Activated gamma-delta T cell treated with anti-CD3 and anti-CD28 coated beads, Interleukin-2, amount 50 U/mL, for 16 hours (primary cell): Measurements from ENCODE around the gene PCDHA7.
"Not testable (repeated sequence)": the region's sequence is repeated elsewhere in the genome, so short reads cannot be mapped to it uniquely, and the experiment has no call there.

Experiments used
- DNase-seq: peaks from one replicate; pipeline ENCODE4 v3.0.0-alpha.2; 2020; ENCODE audit warnings: low read depth

The PCDHA7 gene

GRCh38 chr5:140833993-140834392 lies at the start of gene PCDHA7:
PCDHA7 (plus strand) TSS chr5:140834269; CDS start chr5:140834384, 115 bp downstream.
- no peak for DNase-seq

GRCh38 chr5:140785905-140786686 lies 48.0 kb upstream of the PCDHA7 start, which contains the start of gene PCDHA1:
PCDHA1 (plus strand) TSS chr5:140786140.
- DNase-seq, result no peak

GRCh38 chr5:140787422-140787821 lies 46.6 kb upstream of the PCDHA7 start:
- DNase-seq, result not testable (repeated sequence)

- not testable (repeated sequence) for DNase-seq
Observed at GRCh38 chr5:140787849-140788504, 46.1 kb upstream of the PCDHA7 start.

GRCh38 chr5:140791089-140791488 lies 43.0 kb upstream of the PCDHA7 start:
- no peak for DNase-seq

- no peak for DNase-seq
Observed at GRCh38 chr5:140794595-140795258, 39.3 kb upstream of the PCDHA7 start, which contains the start of gene PCDHA2. PCDHA2 (plus strand) TSS chr5:140794852.

GRCh38 chr5:140795259-140795641 lies 38.8 kb upstream of the PCDHA7 start:
- no peak for DNase-seq

GRCh38 chr5:140796072-140796717 lies 37.9 kb upstream of the PCDHA7 start:
- not testable (repeated sequence) for DNase-seq

- DNase-seq, result no peak
Observed at GRCh38 chr5:140796718-140797095, 37.4 kb upstream of the PCDHA7 start.

GRCh38 chr5:140800816-140801493 lies 33.1 kb upstream of the PCDHA7 start, which contains the start of gene PCDHA3:
PCDHA3 (plus strand) TSS chr5:140801057.
- no peak for DNase-seq

GRCh38 chr5:140801494-140801841 lies 32.6 kb upstream of the PCDHA7 start:
- no peak for DNase-seq

- DNase-seq, result not testable (repeated sequence)
Observed at GRCh38 chr5:140802381-140802780, 31.7 kb upstream of the PCDHA7 start.

GRCh38 chr5:140802781-140803271 lies 31.2 kb upstream of the PCDHA7 start:
- DNase-seq, result no peak

- no peak for DNase-seq
Observed at GRCh38 chr5:140806834-140807775, 27.0 kb upstream of the PCDHA7 start, which contains the start of gene PCDHA4. PCDHA4 (plus strand) TSS chr5:140807068.

- DNase-seq, result not testable (repeated sequence)
Observed at GRCh38 chr5:140808241-140808888, 25.7 kb upstream of the PCDHA7 start.

- DNase-seq, result no peak
Observed at GRCh38 chr5:140808889-140809291, 25.2 kb upstream of the PCDHA7 start.

- no peak for DNase-seq
Observed at GRCh38 chr5:140821375-140822280, 12.4 kb upstream of the PCDHA7 start, which contains the start of gene PCDHA5. PCDHA5 (plus strand) TSS chr5:140821613.

- DNase-seq, result no peak
Observed at GRCh38 chr5:140822281-140822629, 11.8 kb upstream of the PCDHA7 start.

- not testable (repeated sequence) for DNase-seq
Observed at GRCh38 chr5:140822969-140823368, 11.1 kb upstream of the PCDHA7 start.
